ENCODE results near the gene LRRC56. TPM values are rescaled to one million over a fixed set of nuclear protein-coding genes. Genes with fewer than 3 reads are reported as not detected.
"Not testable (repeated sequence)": the region's sequence is repeated elsewhere in the genome, so short reads cannot be mapped to it uniquely, and the experiment has no call there.

Gene LRRC56
- total RNA-seq, 4 donors from 2014 or later, result 1.5 to 2.7 (median 1.8) TPM

DNA sequence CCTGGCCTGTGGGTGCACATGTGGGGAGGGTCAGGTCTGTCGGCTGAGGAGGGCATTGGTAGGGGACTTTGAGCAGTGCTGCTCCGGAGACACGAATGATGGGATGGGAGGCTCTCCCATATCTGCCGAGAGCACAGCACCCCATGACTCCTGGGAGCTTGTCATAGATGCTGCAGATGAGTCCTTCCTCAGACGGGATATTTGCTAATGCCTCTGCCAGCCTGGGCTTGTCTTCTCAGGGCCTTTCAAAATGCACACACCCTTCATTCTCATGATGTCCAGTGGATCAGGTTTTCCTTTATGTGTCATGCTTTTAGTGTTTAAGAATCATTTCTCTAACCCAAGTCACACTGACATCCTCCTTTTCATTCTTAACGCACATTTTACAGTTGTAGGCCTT, 22.2 kb upstream of the LRRC56 start:
- WGBS, 2 donors, result 53 to 65% methylated on average over 6 of the region's 6 CpGs
- no peak overlapping the region for H3K4me3 ChIP-seq (ENCODE audit: low read depth, poor library complexity, severe bottlenecking)
- DNase-seq (ENCODE audit: low spot score in 2 of 2), result no peak
- TF ChIP-seq, protein P1, sequence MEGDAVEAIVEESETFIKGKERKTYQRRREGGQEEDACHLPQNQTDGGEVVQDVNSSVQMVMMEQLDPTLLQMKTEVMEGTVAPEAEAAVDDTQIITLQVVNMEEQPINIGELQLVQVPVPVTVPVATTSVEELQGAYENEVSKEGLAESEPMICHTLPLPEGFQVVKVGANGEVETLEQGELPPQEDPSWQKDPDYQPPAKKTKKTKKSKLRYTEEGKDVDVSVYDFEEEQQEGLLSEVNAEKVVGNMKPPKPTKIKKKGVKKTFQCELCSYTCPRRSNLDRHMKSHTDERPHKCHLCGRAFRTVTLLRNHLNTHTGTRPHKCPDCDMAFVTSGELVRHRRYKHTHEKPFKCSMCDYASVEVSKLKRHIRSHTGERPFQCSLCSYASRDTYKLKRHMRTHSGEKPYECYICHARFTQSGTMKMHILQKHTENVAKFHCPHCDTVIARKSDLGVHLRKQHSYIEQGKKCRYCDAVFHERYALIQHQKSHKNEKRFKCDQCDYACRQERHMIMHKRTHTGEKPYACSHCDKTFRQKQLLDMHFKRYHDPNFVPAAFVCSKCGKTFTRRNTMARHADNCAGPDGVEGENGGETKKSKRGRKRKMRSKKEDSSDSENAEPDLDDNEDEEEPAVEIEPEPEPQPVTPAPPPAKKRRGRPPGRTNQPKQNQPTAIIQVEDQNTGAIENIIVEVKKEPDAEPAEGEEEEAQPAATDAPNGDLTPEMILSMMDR (IDR thresholded peaks at IDR 0.05), result no peak
- TF ChIP-seq POLR2A (IDR thresholded peaks at IDR 0.05), result no peak
- intact Hi-C loops (cut with DNase I; ENCODE audit: low total_unique reads), result no loop called here

DNA sequence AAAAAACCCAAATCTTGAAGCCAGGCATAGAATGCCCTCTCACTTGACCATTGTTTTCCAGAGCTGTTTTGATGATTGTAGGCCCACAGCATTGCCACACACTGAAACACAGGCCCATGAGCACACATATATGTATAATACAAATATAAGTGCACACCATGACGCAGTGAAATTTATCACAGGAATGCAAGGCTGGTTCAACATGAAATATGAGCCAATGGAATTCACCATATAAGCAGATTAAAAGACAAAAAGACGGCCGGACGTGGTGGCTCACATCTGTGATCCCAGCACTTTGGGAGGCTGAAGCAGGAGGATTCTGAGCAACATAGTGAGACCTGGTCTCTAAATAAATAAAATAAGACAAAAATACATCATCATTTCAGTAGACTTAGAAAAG, 20.9 kb upstream of the LRRC56 start:
- H3K4me3 ChIP-seq (ENCODE audit: low read depth, poor library complexity, severe bottlenecking), result no peak overlapping the region
- no peak for TF ChIP-seq POLR2A (IDR thresholded peaks at IDR 0.05)
- TF ChIP-seq, protein P1 (IDR thresholded peaks at IDR 0.05), result no peak
- 94 to 95% methylated on average over 4 of the region's 4 CpGs for WGBS, 2 donors
- intact Hi-C loops (cut with DNase I; ENCODE audit: low total_unique reads), result no loop called here
- DNase-seq (ENCODE audit: low spot score in 2 of 2), result no peak

DNA sequence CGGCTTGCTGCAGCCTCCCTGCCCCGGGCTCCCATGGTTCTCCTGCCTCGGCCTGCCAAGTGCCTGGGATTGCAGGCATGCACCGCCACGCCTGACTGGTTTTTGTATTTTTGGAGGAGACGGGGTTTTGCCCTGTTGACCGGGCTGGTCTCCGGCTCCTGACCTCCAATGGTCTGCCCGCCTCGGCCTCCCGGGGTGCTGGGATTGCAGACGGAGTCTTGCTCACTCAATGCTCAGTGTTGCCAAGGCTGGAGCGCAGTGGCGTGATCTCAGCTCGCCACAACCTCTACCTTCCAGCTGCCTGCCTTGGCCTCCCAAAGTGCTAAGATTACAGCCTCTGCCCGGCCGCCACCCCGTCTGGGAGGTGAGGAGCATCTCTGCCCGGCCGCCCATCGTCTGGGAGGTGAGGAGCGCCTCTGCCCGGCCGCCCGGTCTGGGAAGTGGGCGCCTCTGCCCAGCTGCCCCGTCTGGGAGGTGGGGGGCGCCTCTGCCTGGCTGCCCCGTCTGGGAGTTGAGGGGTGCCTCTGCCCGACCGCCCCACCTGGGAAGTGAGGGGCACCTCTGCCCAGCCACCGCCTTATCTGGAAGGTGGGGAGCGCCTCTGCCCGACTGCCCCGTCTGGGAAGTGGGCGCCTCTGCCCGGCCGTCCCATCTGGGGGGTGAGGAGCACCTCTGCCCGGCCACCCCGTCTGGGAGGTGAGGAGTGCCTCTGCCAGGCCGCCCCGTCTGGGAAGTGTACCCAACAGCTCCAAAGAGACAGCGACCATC, 20.2 kb upstream of the LRRC56 start:
- intact Hi-C loops (cut with DNase I; ENCODE audit: low total_unique reads); H3K4me3 ChIP-seq (ENCODE audit: low read depth, poor library complexity, severe bottlenecking): not testable (repeated sequence)
- WGBS, 2 donors, result 93 to 94% methylated on average over 26 to 31 of the region's 43 CpGs
- DNase-seq (ENCODE audit: low spot score in 2 of 2), result peak in 1 of 2 donors; percentile 86

DNA sequence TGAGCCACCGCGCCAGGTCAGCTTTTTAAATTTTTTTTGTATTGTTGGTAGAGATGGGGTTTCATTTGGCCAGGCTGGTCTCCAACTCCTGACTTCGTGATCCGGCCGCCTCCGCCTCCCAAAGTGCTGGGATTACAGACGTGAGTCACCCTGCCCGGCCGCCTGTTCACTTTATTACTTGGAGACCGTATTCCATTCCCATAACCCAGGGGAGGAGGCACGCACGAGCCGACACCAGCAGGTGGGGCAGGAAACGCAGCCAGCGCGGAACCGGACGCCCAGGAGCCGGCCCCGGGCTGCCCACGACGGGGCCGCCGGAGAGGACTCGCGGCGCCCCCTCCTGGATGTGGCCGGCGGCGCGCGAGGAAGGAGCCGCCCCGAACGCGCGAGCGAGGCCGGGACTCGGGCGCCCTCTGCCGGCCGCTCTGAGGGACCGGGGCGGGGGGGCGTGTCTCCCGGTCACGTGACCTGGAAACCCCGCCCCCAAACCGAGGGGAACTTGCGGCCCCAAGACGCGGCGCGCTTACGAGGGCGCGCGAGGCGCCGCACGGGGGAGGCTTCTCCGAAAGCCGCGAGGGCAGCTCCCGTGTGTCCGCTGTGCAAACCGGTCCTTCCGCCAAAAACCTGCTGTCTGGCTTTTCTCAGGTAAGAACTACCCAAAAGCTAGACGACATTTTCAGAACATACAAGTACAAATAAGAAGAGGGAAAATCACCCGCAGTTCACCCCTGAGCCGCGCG, 18.7 kb upstream of the LRRC56 start:
- WGBS, 2 donors, result 9% methylated on average over 39 to 50 of the region's 74 CpGs
- H3K4me3 ChIP-seq (ENCODE audit: low read depth, poor library complexity, severe bottlenecking), result no peak overlapping the region
- TF ChIP-seq POLR2A (IDR thresholded peaks at IDR 0.05), result no peak
- TF ChIP-seq, protein P1 (IDR thresholded peaks at IDR 0.05), result peak in 2 of 3 donors; percentile 40 to 70
- peak; percentile 89 to 98 for DNase-seq (ENCODE audit: low spot score in 2 of 2)
- intact Hi-C loops (cut with DNase I; ENCODE audit: low total_unique reads), result no loop called here

DNA sequence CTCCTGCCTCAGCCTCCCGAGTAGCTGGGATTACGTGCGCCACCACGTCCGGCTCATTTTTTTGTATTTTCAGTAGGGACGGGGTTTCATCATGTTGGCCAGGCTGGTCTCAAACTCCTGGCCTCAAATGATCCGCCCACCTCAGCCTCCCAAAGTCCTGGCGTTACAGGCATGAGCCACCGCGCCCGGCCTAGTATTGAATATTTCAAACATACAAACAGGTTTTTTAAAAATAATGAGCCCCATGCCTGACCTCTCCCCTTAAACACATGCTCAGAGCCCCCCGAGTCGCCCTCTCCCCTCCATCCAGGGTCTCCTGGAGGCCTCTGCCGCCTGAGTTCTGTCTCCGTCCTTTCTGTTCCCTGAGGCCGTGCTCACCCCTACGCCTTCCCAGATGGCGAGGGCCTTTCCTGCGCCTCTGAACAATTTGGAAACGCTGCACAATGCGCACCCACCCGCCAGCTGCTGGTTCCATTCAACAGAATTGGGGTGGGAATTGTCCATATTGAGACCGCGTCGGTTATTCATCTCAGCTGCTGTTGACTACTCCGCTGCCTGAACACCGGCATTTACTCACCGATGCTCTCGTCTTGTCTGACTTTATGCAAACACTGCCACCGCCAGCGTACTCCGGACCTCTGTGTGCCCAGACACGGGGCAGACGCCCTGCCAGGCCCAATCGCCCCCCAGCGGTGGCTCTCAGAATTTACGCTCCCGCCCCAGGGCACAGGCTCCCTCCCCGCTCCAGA, 16.7 kb upstream of the LRRC56 start:
- peak in 1 of 2 donors; percentile 86 for DNase-seq (ENCODE audit: low spot score in 2 of 2)
- intact Hi-C loops (cut with DNase I; ENCODE audit: low total_unique reads), result no loop called here
- no peak for TF ChIP-seq POLR2A (IDR thresholded peaks at IDR 0.05)
- TF ChIP-seq, protein P1 (IDR thresholded peaks at IDR 0.05), result no peak
- H3K4me3 ChIP-seq (ENCODE audit: low read depth, poor library complexity, severe bottlenecking), result no peak overlapping the region
- 92 to 94% methylated on average over 39 of the region's 39 CpGs for WGBS, 2 donors

All from lower leg skin (tissue), 4 donors.